ENCODE data around the gene USP3.

The USP3 gene

GRCh38 chr15:63593705-63594671, 89.6 kb downstream of the USP3 start:
- DNase-seq (ENCODE audit: low spot score), result no peak

- no peak for DNase-seq (ENCODE audit: low spot score)
Observed at GRCh38 chr15:63595065-63595464, 90.7 kb downstream of the USP3 start.

- DNase-seq (ENCODE audit: low spot score), result no peak
Observed at GRCh38 chr15:63595688-63596087, 91.3 kb downstream of the USP3 start.

- no peak for DNase-seq (ENCODE audit: low spot score)
Observed at GRCh38 chr15:63596676-63597037, 92.3 kb downstream of the USP3 start.

- no peak for DNase-seq (ENCODE audit: low spot score)
Observed at GRCh38 chr15:63597038-63597790, 92.8 kb downstream of the USP3 start, which contains the start of gene FBXL22. FBXL22 (plus strand) TSS chr15:63597387; CDS start chr15:63597393, 6 bp downstream.

GRCh38 chr15:63597821-63598220, 93.4 kb downstream of the USP3 start:
- no peak for DNase-seq (ENCODE audit: low spot score)

GRCh38 chr15:63598473-63599400, 94.3 kb downstream of the USP3 start:
- no peak for DNase-seq (ENCODE audit: low spot score)

GRCh38 chr15:63599401-63600000, 95.1 kb downstream of the USP3 start:
- DNase-seq (ENCODE audit: low spot score), result peak; percentile 75

- DNase-seq (ENCODE audit: low spot score), result peak; percentile 47
Observed at GRCh38 chr15:63600001-63600615, 95.7 kb downstream of the USP3 start.

- peak; percentile 93 for DNase-seq (ENCODE audit: low spot score)
Observed at GRCh38 chr15:63600616-63601025, 96.2 kb downstream of the USP3 start.

GRCh38 chr15:63601026-63601703, 96.8 kb downstream of the USP3 start:
- no peak for DNase-seq (ENCODE audit: low spot score)

GRCh38 chr15:63601704-63602185, 97.4 kb downstream of the USP3 start:
- DNase-seq (ENCODE audit: low spot score), result no peak

- DNase-seq (ENCODE audit: low spot score), result no peak
Observed at GRCh38 chr15:63602595-63602994, 98.2 kb downstream of the USP3 start.

GRCh38 chr15:63603516-63603915, 99.1 kb downstream of the USP3 start:
- no peak for DNase-seq (ENCODE audit: low spot score)

GRCh38 chr15:63604281-63604680, 99.9 kb downstream of the USP3 start:
- DNase-seq (ENCODE audit: low spot score), result no peak

GRCh38 chr15:63605036-63605435, 100.6 kb downstream of the USP3 start:
- no peak for DNase-seq (ENCODE audit: low spot score)

- DNase-seq (ENCODE audit: low spot score), result no peak
Observed at GRCh38 chr15:63605816-63606215, 101.4 kb downstream of the USP3 start.

- no peak for DNase-seq (ENCODE audit: low spot score)
Observed at GRCh38 chr15:63606308-63606707, 101.9 kb downstream of the USP3 start.

- DNase-seq (ENCODE audit: low spot score), result no peak
Observed at GRCh38 chr15:63608989-63609388, 104.6 kb downstream of the USP3 start.

- DNase-seq (ENCODE audit: low spot score), result no peak
Observed at GRCh38 chr15:63609448-63609847, 105.1 kb downstream of the USP3 start.
